ENCODE measurements around the gene KIAA1586.
A peak's percentile ranks its signal among the peaks of the same experiment; 100 is the strongest.
"Not testable (repeated sequence)": the region's sequence is repeated elsewhere in the genome, so short reads cannot be mapped to it uniquely, and the experiment has no call there.

Gene KIAA1586

DNA sequence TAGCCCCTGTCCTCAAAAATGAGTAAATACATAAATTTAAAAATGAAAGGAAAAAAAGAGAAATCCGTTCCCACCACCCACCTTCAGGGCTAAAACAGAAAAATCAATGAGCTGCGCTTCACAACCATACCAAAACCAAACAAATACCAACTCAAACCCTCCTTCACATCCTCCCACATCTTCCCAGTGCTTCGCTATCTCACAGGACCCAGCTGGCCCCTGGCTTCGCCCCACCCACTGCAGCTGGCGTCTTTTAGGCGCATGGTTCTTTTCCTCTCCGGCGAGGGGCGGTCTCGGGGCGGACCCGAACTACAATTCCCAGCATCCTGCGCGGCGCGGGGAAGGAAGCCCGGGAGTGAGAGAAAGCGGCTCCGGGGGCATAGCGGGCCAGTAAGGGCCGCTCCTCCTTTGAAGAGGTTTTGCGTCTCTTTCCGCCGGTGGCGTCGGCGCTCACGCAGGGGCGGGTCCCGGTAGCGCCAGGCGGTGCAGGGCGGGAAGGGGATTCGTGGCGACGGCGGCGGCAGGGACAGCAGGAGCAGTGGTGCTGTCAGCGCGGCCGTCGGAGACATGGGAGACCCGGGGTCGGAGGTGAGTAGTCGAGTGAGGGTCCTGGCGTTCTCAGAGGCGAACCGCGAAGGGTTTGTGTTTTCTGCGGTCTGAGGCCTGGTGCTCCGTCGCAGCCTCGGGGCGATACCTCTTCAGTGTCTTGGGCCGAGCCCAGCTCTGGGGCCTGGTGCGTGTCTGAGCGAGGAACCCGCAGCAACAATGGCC is 43.4 kb downstream of the KIAA1586 start, which contains the start of gene ZNF451:
Gene ZNF451 (plus strand): TSS at position 502 of the 771 bp plus-strand sequence. CDS start 66 bp downstream, at position 568.
- TF ChIP-seq CTCF (IDR thresholded peaks at IDR 0.05; ENCODE audit: low read depth, low read length): no peak
- H3K4me3 ChIP-seq (ENCODE audit: low read depth, low read length): peak within 1 kb of the TSS; percentile 66

DNA sequence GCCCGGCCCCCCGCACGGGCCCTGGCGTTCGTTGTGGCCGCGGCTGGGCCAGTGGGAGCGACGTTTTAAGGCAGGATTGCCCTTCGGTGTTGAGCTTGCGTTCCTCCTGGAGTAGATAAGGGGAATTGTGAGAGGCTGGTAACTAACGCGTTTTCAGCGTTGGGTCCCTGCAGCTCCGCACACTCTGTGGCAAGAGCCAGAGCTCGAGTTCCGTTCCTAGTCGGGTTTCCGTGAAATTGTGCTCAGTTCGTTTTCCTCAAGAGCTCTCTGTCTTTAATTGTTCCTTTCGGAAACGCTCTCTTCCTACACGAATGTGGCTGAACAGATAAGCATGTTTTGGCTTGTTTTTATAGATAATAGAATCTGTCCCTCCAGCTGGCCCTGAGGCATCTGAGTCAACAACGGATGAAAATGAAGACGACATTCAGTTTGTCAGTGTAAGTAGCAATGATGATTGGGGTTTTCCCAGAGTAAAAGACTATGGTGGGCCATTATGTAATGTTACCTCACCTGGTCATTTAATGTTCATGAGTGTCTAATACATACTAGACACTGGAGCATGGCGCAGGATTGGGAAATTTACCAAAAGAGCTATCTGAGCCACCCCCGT is 44.1 kb downstream of the KIAA1586 start:
- not testable (repeated sequence) for H3K4me3 ChIP-seq (ENCODE audit: low read depth, low read length)

GRCh38 chr6:57091375-57091774 is 44.9 kb downstream of the KIAA1586 start:
- not testable (repeated sequence) for H3K4me3 ChIP-seq (ENCODE audit: low read depth, low read length)

GRCh38 chr6:57094689-57095088 is 48.2 kb downstream of the KIAA1586 start:
- TF ChIP-seq CTCF (IDR thresholded peaks at IDR 0.05; ENCODE audit: low read depth, low read length): no peak
- H3K4me3 ChIP-seq (ENCODE audit: low read depth, low read length): no peak overlapping the region

GRCh38 chr6:57097596-57097995 is 51.1 kb downstream of the KIAA1586 start:
- TF ChIP-seq CTCF (IDR thresholded peaks at IDR 0.05; ENCODE audit: low read depth, low read length): no peak
- no peak overlapping the region for H3K4me3 ChIP-seq (ENCODE audit: low read depth, low read length)

- H3K4me3 ChIP-seq (ENCODE audit: low read depth, low read length): no peak overlapping the region
- TF ChIP-seq CTCF (IDR thresholded peaks at IDR 0.05; ENCODE audit: low read depth, low read length): no peak
Observed at GRCh38 chr6:57102976-57103375, 56.5 kb downstream of the KIAA1586 start.

DNA sequence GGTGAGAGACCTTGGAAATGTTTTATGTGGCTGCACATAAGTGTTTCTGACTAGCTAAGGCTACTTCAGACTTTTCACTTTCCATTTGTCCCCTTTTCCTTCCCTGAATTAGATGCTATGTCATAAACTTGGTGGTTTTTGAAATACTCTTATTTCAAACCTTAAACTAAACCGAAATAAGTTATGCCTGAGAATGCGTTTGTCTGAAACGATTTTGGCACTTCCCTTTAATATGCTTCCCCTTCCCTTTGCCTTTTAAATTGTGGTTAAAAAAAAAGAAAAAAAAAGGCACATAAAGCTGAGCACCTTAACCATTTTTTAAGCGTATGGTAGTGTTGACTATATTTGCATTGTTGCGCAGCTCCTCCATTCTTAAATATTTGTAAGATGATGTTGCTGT is 57.8 kb downstream of the KIAA1586 start:
- TF ChIP-seq CTCF (IDR thresholded peaks at IDR 0.05; ENCODE audit: low read depth, low read length): no peak
- no peak overlapping the region for H3K4me3 ChIP-seq (ENCODE audit: low read depth, low read length)

Data from WI38 (cell line).